ENCODE results near the gene CLCN3. TPM values are rescaled to one million over a fixed set of nuclear protein-coding genes. Genes with fewer than 3 reads are reported as not detected.

The CLCN3 gene
- total RNA-seq, 1 experiment from 2014 or later: 63.0 TPM

DNA sequence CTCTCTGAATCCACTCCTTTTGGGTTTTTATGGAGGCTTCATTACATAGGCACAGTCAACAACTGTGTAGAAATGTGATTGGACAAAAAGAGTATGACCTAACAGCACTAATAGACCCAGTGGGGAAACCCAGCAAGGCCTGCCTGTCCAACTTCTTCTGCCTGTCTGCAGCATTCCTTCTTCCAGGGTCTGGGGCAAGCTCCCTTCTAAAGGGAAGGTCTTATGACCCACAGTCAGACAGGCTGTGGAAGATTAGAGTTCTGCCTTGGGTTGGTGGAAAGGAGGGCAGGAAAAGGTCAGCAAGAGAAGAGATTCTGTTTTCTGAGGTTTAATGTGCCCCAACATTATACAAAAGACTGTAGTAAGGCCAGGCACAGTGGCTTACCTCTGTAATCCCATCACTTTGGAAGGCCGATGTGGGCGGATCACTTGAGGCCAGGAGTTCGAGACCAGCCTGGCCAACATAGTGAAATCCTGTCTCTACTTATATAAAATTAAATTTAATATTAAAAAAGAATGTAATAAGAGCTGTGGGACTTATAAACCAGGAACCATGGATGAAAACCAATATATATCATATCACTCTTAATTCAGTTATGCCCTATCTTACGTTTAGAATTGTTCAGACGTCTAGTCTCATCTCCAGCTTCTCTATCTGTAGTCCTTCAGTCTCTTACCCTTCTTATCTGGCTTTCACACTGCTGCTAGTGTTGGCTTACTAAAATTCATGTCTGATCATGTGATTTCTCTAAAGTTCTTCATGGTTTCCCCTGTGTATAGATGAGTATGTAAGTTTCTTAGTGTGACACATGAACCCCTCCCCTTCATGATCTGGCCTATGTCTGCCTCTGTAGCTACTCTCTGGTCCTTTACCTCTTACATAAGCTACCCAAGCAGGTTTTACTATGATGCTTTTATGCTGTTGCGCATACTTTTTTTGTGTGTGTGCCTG, 6.2 kb downstream of the CLCN3 start:
- Histone ChIP-seq H3K4me3 (ENCODE audit: low read depth, low read length, poor library complexity, severe bottlenecking) (no peak overlapping the region), H3K9me3 (ENCODE audit: low read depth, low read length, poor library complexity, severe bottlenecking) (no peaks in the 10 kb centered on the region), H3K27ac (ENCODE audit: low read depth, low read length, poor library complexity, severe bottlenecking) (no peak overlapping the region), H3K36me3 (ENCODE audit: insufficient read depth, low read length, poor library complexity, severe bottlenecking) (no peaks in the 10 kb centered on the region), H3K27me3 (replicated peaks; ENCODE audit: insufficient read depth, low read depth, low read length, poor library complexity) (no peaks in the 10 kb centered on the region), H3K4me1 (ENCODE audit: insufficient read depth, low read length, poor library complexity, severe bottlenecking) (peaks cover 9% of the 10 kb centered on the region)
- BruUV-seq (replicated peaks): no TSS peak
- intact Hi-C loops (cut with micrococcal nuclease; ENCODE audit: unreplicated experiment): no loop called here
- DNase-seq (ENCODE audit: low spot score): no peak
- POLR2A ChIA-PET (ENCODE audit: low non-redundant PET): no interaction called here
- no peak for TF ChIP-seq EZH2 (IDR thresholded peaks at IDR 0.05; ENCODE audit: borderline replicate concordance, low read depth, low read length, poor library complexity, severe bottlenecking)
- TF ChIP-seq, protein P1, sequence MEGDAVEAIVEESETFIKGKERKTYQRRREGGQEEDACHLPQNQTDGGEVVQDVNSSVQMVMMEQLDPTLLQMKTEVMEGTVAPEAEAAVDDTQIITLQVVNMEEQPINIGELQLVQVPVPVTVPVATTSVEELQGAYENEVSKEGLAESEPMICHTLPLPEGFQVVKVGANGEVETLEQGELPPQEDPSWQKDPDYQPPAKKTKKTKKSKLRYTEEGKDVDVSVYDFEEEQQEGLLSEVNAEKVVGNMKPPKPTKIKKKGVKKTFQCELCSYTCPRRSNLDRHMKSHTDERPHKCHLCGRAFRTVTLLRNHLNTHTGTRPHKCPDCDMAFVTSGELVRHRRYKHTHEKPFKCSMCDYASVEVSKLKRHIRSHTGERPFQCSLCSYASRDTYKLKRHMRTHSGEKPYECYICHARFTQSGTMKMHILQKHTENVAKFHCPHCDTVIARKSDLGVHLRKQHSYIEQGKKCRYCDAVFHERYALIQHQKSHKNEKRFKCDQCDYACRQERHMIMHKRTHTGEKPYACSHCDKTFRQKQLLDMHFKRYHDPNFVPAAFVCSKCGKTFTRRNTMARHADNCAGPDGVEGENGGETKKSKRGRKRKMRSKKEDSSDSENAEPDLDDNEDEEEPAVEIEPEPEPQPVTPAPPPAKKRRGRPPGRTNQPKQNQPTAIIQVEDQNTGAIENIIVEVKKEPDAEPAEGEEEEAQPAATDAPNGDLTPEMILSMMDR (conservative IDR thresholded peaks at IDR 0.05; ENCODE audit: low read depth, low read length): no peak
- CTCF ChIA-PET: no interaction called here

DNA sequence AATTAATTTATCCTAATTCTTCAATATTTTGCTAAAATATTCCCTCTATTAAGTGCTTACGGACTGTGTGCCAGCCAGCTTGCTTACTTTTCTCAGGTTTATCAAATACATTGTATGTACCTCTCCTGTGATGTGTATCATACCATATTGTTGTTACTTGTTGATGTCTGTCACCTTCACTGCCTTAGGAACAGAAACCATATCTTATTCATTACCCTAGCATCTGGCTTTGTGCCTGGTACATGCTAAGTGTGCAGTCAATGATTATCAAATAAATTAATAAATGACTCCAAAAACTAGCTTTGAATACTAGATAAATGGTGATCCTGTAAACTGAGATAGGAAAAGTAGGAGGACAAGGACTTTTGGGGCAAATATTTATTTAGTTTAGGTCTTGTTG, 6.9 kb downstream of the CLCN3 start:
- CTCF ChIA-PET: no interaction called here
- POLR2A ChIA-PET (ENCODE audit: low non-redundant PET): no interaction called here

DNA sequence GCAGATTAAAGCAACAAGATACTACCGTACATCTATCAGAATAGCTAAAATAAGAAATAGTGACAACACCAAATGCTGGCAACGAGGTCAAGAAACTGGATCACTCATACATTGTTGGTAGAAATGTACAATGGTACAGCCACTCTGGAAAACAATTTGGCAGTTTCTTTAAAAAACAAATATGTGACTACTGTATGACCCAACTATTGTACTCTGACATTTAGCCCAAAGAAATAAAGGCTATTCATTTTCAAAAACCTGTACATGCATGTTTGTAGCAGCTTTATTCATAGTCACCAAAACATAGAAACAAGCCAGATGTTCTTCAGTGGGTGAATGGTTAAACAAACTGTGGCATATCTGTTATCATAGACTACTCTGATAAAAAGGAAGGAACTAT, 8.2 kb downstream of the CLCN3 start:
- no TSS peak for BruUV-seq (replicated peaks)
- POLR2A ChIA-PET (ENCODE audit: low non-redundant PET): no interaction called here
- no peak for DNase-seq (ENCODE audit: low spot score)
- no peaks in the 10 kb centered on the region for H3K4me1 ChIP-seq (ENCODE audit: insufficient read depth, low read length, poor library complexity, severe bottlenecking)
- TF ChIP-seq EZH2 (IDR thresholded peaks at IDR 0.05; ENCODE audit: borderline replicate concordance, low read depth, low read length, poor library complexity, severe bottlenecking): no peak
- TF ChIP-seq, protein P1 (conservative IDR thresholded peaks at IDR 0.05; ENCODE audit: low read depth, low read length): no peak
- CTCF ChIA-PET: no interaction called here
- no peaks in the 10 kb centered on the region for H3K9me3 ChIP-seq (ENCODE audit: low read depth, low read length, poor library complexity, severe bottlenecking)
- no peaks in the 10 kb centered on the region for H3K27me3 ChIP-seq (replicated peaks; ENCODE audit: insufficient read depth, low read depth, low read length, poor library complexity)
- no peak overlapping the region for H3K27ac ChIP-seq (ENCODE audit: low read depth, low read length, poor library complexity, severe bottlenecking)
- H3K36me3 ChIP-seq (ENCODE audit: insufficient read depth, low read length, poor library complexity, severe bottlenecking): no peaks in the 10 kb centered on the region
- intact Hi-C loops (cut with micrococcal nuclease; ENCODE audit: unreplicated experiment): no loop called here
- no peak overlapping the region for H3K4me3 ChIP-seq (ENCODE audit: low read depth, low read length, poor library complexity, severe bottlenecking)

More for the DNA sequence above, 6.9 kb downstream of the CLCN3 start:
- peaks cover 9% of the 10 kb centered on the region for H3K4me1 ChIP-seq (ENCODE audit: insufficient read depth, low read length, poor library complexity, severe bottlenecking)
- BruUV-seq (replicated peaks): no TSS peak
- intact Hi-C loops (cut with micrococcal nuclease; ENCODE audit: unreplicated experiment): no loop called here
- H3K9me3 ChIP-seq (ENCODE audit: low read depth, low read length, poor library complexity, severe bottlenecking): no peaks in the 10 kb centered on the region
- DNase-seq (ENCODE audit: low spot score): no peak
- no peaks in the 10 kb centered on the region for H3K36me3 ChIP-seq (ENCODE audit: insufficient read depth, low read length, poor library complexity, severe bottlenecking)
- no peaks in the 10 kb centered on the region for H3K27me3 ChIP-seq (replicated peaks; ENCODE audit: insufficient read depth, low read depth, low read length, poor library complexity)
- no peak for TF ChIP-seq EZH2 (IDR thresholded peaks at IDR 0.05; ENCODE audit: borderline replicate concordance, low read depth, low read length, poor library complexity, severe bottlenecking)
- TF ChIP-seq, protein P1 (conservative IDR thresholded peaks at IDR 0.05; ENCODE audit: low read depth, low read length): no peak
- no peak overlapping the region for H3K4me3 ChIP-seq (ENCODE audit: low read depth, low read length, poor library complexity, severe bottlenecking)
- H3K27ac ChIP-seq (ENCODE audit: low read depth, low read length, poor library complexity, severe bottlenecking): no peak overlapping the region
